NCI-H524 (cell line): ENCODE results near the gene ATP6V1B1.
"Not testable (repeated sequence)": the region's sequence is repeated elsewhere in the genome, so short reads cannot be mapped to it uniquely, and the experiment has no call there.

ENCODE experiments used
- DNase-seq, 2 experiments: peaks; one replicate each; lab custom pipeline; 2025; lab: John Stamatoyannopoulos, UW

Gene ATP6V1B1

GRCh38 chr2:70988726-70989648, 53.3 kb downstream of the ATP6V1B1 start:
- DNase-seq, result no peak

DNA sequence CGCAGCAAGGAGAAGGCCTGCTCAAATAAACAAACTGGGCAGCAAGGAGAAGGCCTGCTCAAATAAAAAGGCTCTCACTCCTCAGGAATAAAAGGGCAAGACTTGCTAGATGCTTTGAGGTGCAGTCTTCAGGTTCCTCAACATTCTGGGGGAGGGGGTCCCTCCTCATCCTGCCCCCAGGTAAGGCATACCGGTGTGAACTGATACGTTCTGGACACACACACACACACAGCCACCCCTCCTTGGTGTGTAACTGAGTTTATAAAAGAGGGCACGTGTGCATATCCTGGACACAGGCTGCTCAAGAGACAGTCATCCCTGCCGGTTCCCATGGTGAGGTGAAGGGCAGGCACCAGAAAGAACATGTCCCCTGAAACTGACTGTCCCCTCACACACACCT, 54.5 kb downstream of the ATP6V1B1 start:
- DNase-seq, result no peak

DNA sequence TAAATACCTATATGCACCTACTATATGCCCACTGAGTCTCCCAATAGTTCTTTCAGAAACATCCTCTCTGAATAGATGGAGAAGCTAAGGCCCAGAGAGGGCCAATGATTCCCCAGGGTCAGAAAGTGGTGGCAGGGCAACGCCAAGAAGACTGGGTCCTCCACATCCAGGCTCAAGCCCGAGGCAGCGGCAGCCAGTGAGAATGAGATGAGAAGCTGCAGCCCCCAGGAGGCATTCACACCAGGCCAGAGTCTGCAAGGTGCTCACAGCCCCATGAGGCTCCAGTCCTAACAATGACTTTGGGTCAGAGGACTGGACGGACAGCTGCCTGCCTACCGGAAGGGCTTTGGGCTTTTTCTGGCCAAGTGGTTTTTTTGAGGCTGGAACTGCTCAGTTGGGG, 55.4 kb downstream of the ATP6V1B1 start:
- no peak for DNase-seq

DNA sequence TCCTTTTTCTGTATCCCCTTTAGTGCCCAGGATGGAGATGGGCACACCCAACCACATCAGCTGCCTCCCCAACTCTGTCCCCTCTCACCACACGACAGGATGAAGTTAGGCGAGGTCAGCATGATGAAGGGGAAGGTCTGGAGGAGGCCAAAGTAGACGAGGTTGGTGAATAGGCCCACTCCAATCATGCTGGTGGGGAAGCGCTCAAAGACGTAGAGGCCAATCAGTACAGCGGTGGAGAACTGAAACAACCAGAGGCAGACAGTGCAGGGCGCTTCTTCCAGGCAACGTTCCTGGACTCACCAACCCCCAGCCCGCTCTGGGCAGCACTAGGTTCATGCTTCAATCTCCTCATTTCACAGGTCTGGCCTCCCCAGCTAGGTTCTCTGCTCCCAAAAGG, 56.0 kb downstream of the ATP6V1B1 start:
- DNase-seq, result no peak

GRCh38 chr2:70992945-70993853, 57.5 kb downstream of the ATP6V1B1 start:
- no peak for DNase-seq

GRCh38 chr2:70994009-70994698, 58.5 kb downstream of the ATP6V1B1 start:
- DNase-seq, result peak in 1 of 2 experiments; percentile 28

DNA sequence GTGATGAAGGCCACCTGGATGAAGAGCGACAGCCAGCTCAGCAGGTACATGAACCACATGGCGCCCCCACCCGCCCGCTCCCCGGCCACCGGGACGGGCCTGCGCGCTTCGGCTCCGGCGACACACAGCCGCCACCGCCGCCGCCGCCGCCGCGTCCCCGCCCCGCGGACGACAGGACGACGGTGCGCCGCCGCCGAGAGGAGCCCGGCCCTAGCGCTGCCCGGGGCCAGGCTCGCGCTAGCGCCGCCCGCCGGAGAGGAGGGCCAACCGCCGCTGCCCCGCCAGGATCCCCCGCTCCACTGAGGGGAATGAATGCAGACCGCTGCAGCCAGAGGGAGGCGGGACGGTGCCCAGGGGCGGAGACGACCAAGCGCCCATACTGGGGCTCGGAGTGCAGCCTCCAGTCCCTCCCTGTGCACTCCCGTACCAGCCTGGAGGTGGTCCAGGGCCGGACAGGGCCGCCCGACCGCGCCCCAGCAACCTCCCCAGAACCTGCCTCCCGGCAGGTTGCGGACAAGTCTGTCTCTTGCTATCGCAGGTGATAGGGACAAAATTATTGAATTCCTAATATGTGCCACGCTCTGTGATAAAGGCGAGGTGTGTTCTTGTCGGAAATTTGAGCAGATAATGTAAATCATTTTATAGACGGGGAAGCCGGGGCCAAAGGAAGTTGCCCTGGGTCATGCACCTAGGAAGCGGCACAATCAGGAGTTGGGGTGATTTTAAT, 59.2 kb downstream of the ATP6V1B1 start, which contains the start of gene TEX261:
TSS of gene TEX261 (minus strand) at position 175 of the 727 bp plus-strand sequence. CDS start at position 59, 116 bp downstream.
- DNase-seq, result peak; percentile 61 to 85

GRCh38 chr2:70995426-70995729, 59.7 kb downstream of the ATP6V1B1 start:
- DNase-seq, result peak; percentile 20 to 63

DNA sequence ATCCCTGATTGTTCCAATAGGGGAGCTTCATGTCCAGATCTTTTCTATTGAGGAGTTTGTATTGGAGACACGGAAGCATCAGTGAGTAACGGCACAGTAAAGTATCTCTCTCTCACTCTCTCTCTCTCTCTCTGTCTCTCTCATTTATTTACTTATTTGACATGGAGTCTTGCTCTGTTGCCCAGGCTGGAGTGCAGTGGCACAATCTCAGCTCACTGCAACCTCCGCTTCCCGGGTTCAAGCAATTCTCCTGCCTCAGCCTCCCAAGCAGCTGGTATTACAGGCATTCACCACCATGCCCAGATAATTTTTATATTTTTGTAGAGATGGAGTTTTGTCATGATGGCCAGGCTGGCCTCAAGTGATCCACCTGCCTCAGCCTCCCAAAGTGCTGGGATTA, 63.2 kb downstream of the ATP6V1B1 start:
- not testable (repeated sequence) for DNase-seq

DNA sequence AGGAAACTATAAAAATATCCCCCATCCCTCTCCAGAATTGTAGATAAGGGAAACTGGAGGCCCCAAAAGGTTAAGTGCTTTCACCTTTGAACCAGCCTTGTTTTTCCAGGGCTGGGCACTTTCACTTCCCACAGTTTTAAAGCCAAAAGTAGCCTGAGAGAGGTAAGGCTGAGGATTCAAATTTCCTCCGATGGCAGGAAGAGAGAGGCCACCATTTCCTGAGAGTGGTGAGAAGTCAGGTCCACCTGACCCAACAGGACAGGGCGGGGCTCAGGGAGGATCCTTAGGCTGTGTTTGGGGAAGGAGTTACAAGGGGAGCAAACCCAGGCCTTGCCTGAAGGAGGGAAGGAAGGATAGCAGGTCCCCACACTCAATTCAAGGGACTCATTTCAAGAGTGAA, 63.7 kb downstream of the ATP6V1B1 start:
- no peak for DNase-seq

DNA sequence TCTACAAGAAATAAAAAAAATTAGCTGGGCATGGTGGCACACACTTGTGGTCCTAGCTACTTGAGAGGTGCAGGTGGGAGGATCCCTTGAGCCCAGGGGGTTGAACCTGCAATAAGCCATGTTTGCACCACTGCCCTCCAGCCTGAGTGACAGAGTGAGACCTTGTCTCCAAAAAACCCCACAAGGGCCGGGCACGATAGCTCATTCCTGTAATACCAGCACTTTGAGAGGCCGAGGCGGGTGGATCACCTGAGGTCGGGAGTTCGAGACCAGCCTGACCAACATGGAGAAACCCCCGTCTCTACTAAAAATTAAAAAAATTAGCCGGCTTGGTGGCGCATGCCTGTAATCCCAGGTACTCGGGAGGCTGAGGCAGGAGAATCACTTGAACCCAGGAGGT, 64.2 kb downstream of the ATP6V1B1 start:
- DNase-seq, result not testable (repeated sequence)

GRCh38 chr2:71000780-71001591, 65.3 kb downstream of the ATP6V1B1 start:
- DNase-seq, result peak; percentile 33 to 71

GRCh38 chr2:71001592-71001927, 65.9 kb downstream of the ATP6V1B1 start:
- no peak for DNase-seq

GRCh38 chr2:71001981-71002570, 66.4 kb downstream of the ATP6V1B1 start:
- no peak for DNase-seq

DNA sequence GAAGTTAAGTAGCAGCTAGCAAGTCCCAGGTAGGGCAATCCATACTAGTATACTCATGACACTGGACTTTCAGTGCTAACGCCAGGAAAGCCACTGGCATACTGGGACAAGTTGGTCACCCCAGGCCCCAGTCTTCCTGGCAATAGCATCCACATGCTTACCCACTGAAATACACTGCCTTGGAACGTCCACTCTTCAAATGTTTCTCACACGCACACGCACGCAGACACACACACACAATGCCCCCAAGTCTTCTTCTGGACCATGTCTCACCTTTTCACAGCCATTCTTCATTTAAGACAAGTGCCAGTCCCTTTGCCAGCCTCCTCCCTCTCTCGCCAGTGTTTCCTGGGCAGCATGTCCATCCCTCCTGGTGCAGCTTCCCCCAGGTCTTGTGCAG, 67.7 kb downstream of the ATP6V1B1 start:
- DNase-seq, result no peak

GRCh38 chr2:71003966-71004755, 68.5 kb downstream of the ATP6V1B1 start:
- DNase-seq, result no peak

- DNase-seq, result no peak
Measured at GRCh38 chr2:71004857-71005256, 69.2 kb downstream of the ATP6V1B1 start.

GRCh38 chr2:71005271-71006202, 69.8 kb downstream of the ATP6V1B1 start:
- DNase-seq, result no peak
